ENCODE results near the gene PTPN23.

DNA sequence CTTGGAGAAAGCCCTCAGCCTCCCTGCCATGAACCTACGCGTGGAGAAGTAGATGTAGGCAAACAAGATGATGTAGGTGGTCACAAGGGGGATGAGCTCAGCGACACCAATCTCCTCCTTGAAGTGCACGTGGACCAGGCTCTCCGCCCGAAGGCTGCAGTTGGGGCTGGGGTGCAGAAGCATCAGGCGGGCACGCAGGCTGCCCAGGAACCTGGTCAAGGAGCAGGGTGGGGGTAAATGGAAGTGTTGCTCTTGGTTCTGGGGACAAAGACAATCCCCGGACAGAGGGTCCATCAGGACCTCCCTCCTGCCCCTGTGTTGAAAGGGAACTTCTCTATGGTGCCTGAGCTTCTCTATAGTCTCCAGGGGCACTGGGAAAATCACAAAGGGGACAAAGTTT, 45.1 kb downstream of the PTPN23 start:
- TF ChIP-seq, protein P1, sequence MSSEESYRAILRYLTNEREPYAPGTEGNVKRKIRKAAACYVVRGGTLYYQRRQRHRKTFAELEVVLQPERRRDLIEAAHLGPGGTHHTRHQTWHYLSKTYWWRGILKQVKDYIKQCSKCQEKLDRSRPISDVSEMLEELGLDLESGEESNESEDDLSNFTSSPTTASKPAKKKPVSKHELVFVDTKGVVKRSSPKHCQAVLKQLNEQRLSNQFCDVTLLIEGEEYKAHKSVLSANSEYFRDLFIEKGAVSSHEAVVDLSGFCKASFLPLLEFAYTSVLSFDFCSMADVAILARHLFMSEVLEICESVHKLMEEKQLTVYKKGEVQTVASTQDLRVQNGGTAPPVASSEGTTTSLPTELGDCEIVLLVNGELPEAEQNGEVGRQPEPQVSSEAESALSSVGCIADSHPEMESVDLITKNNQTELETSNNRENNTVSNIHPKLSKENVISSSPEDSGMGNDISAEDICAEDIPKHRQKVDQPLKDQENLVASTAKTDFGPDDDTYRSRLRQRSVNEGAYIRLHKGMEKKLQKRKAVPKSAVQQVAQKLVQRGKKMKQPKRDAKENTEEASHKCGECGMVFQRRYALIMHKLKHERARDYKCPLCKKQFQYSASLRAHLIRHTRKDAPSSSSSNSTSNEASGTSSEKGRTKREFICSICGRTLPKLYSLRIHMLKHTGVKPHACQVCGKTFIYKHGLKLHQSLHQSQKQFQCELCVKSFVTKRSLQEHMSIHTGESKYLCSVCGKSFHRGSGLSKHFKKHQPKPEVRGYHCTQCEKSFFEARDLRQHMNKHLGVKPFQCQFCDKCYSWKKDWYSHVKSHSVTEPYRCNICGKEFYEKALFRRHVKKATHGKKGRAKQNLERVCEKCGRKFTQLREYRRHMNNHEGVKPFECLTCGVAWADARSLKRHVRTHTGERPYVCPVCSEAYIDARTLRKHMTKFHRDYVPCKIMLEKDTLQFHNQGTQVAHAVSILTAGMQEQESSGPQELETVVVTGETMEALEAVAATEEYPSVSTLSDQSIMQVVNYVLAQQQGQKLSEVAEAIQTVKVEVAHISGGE (CRISPR knock-in tag; IDR thresholded peaks at IDR 0.05): no peak
- TF ChIP-seq, protein P2, sequence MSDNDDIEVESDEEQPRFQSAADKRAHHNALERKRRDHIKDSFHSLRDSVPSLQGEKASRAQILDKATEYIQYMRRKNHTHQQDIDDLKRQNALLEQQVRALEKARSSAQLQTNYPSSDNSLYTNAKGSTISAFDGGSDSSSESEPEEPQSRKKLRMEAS (CRISPR knock-in tag; IDR thresholded peaks at IDR 0.05): no peak
- TF ChIP-seq ZBED1 (IDR thresholded peaks at IDR 0.05): no peak
